Stimulated activated CD4-positive, alpha-beta T cell treated with anti-CD3 and anti-CD28 coated beads, Interleukin-4, amount 100 ng/mL, for 48 hours (primary cell): ENCODE measurements around the gene TMEM130.
"Not testable (repeated sequence)": the region's sequence is repeated elsewhere in the genome, so short reads cannot be mapped to it uniquely, and the experiment has no call there.

Experiments used
- DNase-seq, 2 donors: peaks; one replicate each; pipeline ENCODE4 v3.0.0-alpha.2; 2020; ENCODE audit warnings: low read depth in 2 of 2

The TMEM130 gene

GRCh38 chr7:98877146-98877545 is 7.3 kb upstream of the TMEM130 start:
- DNase-seq: no peak

- DNase-seq: no peak
Measured at GRCh38 chr7:98875501-98875900, 5.7 kb upstream of the TMEM130 start.

GRCh38 chr7:98874942-98875341 is 5.1 kb upstream of the TMEM130 start:
- no peak for DNase-seq

GRCh38 chr7:98873610-98874009 is 3.8 kb upstream of the TMEM130 start:
- not testable (repeated sequence) for DNase-seq

GRCh38 chr7:98872328-98872924 is 2.6 kb upstream of the TMEM130 start:
- no peak for DNase-seq

- no peak for DNase-seq
Measured at GRCh38 chr7:98870807-98871491, 1.1 kb upstream of the TMEM130 start.

GRCh38 chr7:98870121-98870651 is 372 bp upstream of the TMEM130 start:
- DNase-seq: peak; percentile 54 to 69

GRCh38 chr7:98869027-98869596 is 702 bp downstream of the TMEM130 start:
- DNase-seq: no peak

GRCh38 chr7:98868450-98868849 is 1.4 kb downstream of the TMEM130 start:
- no peak for DNase-seq

GRCh38 chr7:98866765-98867164 is 3.0 kb downstream of the TMEM130 start:
- DNase-seq: no peak

GRCh38 chr7:98866351-98866750 is 3.5 kb downstream of the TMEM130 start:
- no peak for DNase-seq

- no peak for DNase-seq
Measured at GRCh38 chr7:98864731-98865453, 4.9 kb downstream of the TMEM130 start.

GRCh38 chr7:98863601-98864000 is 6.2 kb downstream of the TMEM130 start:
- no peak for DNase-seq

GRCh38 chr7:98862716-98863420 is 6.9 kb downstream of the TMEM130 start:
- no peak for DNase-seq

- no peak for DNase-seq
Measured at GRCh38 chr7:98862203-98862602, 7.6 kb downstream of the TMEM130 start.

GRCh38 chr7:98860071-98860470 is 9.7 kb downstream of the TMEM130 start:
- DNase-seq: no peak

- no peak for DNase-seq
Measured at GRCh38 chr7:98855610-98856422, 14.0 kb downstream of the TMEM130 start.

GRCh38 chr7:98852826-98853225 is 17.0 kb downstream of the TMEM130 start:
- no peak for DNase-seq

GRCh38 chr7:98848918-98849317 is 20.9 kb downstream of the TMEM130 start:
- no peak for DNase-seq

GRCh38 chr7:98842552-98842951 is 27.3 kb downstream of the TMEM130 start:
- DNase-seq: not testable (repeated sequence)
